Liver (tissue), 9 donors: ENCODE measurements around the gene KANK2. TPM values are rescaled to one million over a fixed set of nuclear protein-coding genes. Genes with fewer than 3 reads are reported as not detected.

ENCODE experiments used
- DNase-seq: peaks from one replicate; pipeline ENCODE4 v3.0.0-alpha.2; 2017; ENCODE audit warnings: low spot score
- H3K27ac ChIP-seq, 2 donors: one replicate each; pipeline ENCODE4 v1.7.0; 2013; ENCODE audit warnings: inconsistent platforms in 2 of 2, low read length in 2 of 2, control low read depth in 1 of 2, low read depth in 1 of 2, mild to moderate bottlenecking in 1 of 2
- H3K27me3 ChIP-seq, 4 donors: one replicate each; pipeline versions ENCODE4 v1.6.1 to v1.7.0; 2013; ENCODE audit warnings: low read length in 3 of 4, inconsistent platforms in 1 of 4, mild to moderate bottlenecking in 1 of 4, moderate library complexity in 1 of 4; ENCODE audit not compliant: control insufficient read depth in 4 of 4, insufficient read depth in 4 of 4
- H3K36me3 ChIP-seq, 4 donors: one replicate each; pipeline versions ENCODE4 v1.6.1 to v1.7.0; 2013; ENCODE audit warnings: low read length in 3 of 4, mild to moderate bottlenecking in 3 of 4, low read depth in 1 of 4, moderate library complexity in 1 of 4; ENCODE audit not compliant: control insufficient read depth in 4 of 4, insufficient read depth in 3 of 4
- H3K4me1 ChIP-seq, 4 donors: one replicate each; pipeline versions ENCODE4 v1.6.1 to v1.7.0; 2013; ENCODE audit warnings: low read length in 3 of 4, mild to moderate bottlenecking in 3 of 4, moderate library complexity in 1 of 4; ENCODE audit not compliant: control insufficient read depth in 4 of 4, insufficient read depth in 4 of 4
- H3K4me3 ChIP-seq, 3 donors: one replicate each; pipeline versions ENCODE4 v1.6.1 to v1.7.0; 2013; ENCODE audit warnings: low read length in 3 of 3, control low read depth in 1 of 3, low read depth in 1 of 3, mild to moderate bottlenecking in 1 of 3
- H3K9ac ChIP-seq, 2 donors: one replicate each; pipeline ENCODE4 v1.7.0; 2013; ENCODE audit warnings: low read length in 2 of 2, mild to moderate bottlenecking in 2 of 2, moderate library complexity in 2 of 2, control low read depth in 1 of 2, low read depth in 1 of 2
- H3K9me3 ChIP-seq, 4 donors: one replicate each; pipeline versions ENCODE4 v1.6.1 to v1.7.0; 2013; ENCODE audit warnings: low read length in 3 of 4; ENCODE audit not compliant: control insufficient read depth in 4 of 4
- EGR1 ChIP-seq, 2 donors: IDR thresholded peaks; 2 replicates each; pipeline ENCODE4 v1.6.1; 2016 to 2018; ENCODE audit warnings: antibody characterized with exemption in 2 of 2, low read depth in 2 of 2
- FOXA1 ChIP-seq: IDR thresholded peaks from 2 replicates; pipeline ENCODE4 v1.6.1; 2016; ENCODE audit warnings: antibody characterized with exemption
- FOXA2 ChIP-seq: IDR thresholded peaks from 2 replicates; pipeline ENCODE4 v1.6.1; 2016; ENCODE audit warnings: antibody characterized with exemption
- GABPA ChIP-seq, 2 donors: IDR thresholded peaks in 1 of 2; conservative IDR thresholded peaks in 1 of 2; 2 replicates each; pipeline ENCODE4 v1.6.1; 2016; ENCODE audit warnings: antibody characterized with exemption in 2 of 2, mild to moderate bottlenecking in 1 of 2, moderate library complexity in 1 of 2
- HNF4A ChIP-seq, 2 donors: conservative IDR thresholded peaks; 2 replicates each; pipeline ENCODE4 v1.6.1; 2016; ENCODE audit warnings: antibody characterized with exemption in 2 of 2, mild to moderate bottlenecking in 2 of 2
- HNF4G ChIP-seq: IDR thresholded peaks from 2 replicates; pipeline ENCODE4 v1.6.1; 2016; ENCODE audit warnings: antibody characterized with exemption
- JUND ChIP-seq, 2 donors: IDR thresholded peaks; 2 replicates each; pipeline ENCODE4 v1.6.1; 2016; ENCODE audit warnings: antibody characterized with exemption in 2 of 2
- NR2F2 ChIP-seq: IDR thresholded peaks from 2 replicates; pipeline ENCODE4 v1.6.1; 2016; ENCODE audit warnings: antibody characterized with exemption
- RAD21 ChIP-seq, 2 donors: IDR thresholded peaks; 2 replicates each; pipeline ENCODE4 v1.6.1; 2016; ENCODE audit warnings: antibody characterized with exemption in 2 of 2, mild to moderate bottlenecking in 2 of 2
- RXRA ChIP-seq, 2 donors: IDR thresholded peaks; 2 replicates each; pipeline ENCODE4 v1.6.1; 2017 to 2018; ENCODE audit warnings: antibody characterized with exemption in 2 of 2, mild to moderate bottlenecking in 1 of 2
- SP1 ChIP-seq: IDR thresholded peaks from 2 replicates; pipeline ENCODE4 v1.6.1; 2018; ENCODE audit warnings: antibody characterized with exemption, mild to moderate bottlenecking
- TAF1 ChIP-seq: conservative IDR thresholded peaks from 2 replicates; pipeline ENCODE4 v1.6.1; 2016; ENCODE audit warnings: antibody characterized with exemption, mild to moderate bottlenecking
- YY1 ChIP-seq: IDR thresholded peaks from 2 replicates; pipeline ENCODE4 v1.6.1; 2016; ENCODE audit warnings: antibody characterized with exemption, mild to moderate bottlenecking
- WGBS: extraction: QIAGEN DNeasy Blood & Tissue Kit; methylation state at CpG from one replicate; pipeline ENCODE4 v1.1.7; 2013; 5-methylcytosine and 5-hydroxymethylcytosine counted together
- polyA plus RNA-seq, 2 donors: library from polyadenylated mRNA; stranded (reverse) in 1 of 2; unstranded in 1 of 2; fragments of 200-250 nt in 1 of 2; fragments of >200 nt in 1 of 2; fragmentation: Nextera tagmentation in 1 of 2; extraction: Ambion mirVana in 1 of 2; gene quantifications; one replicate each; pipeline versions ENCODE4 v1.2.1 to v1.2.3, GENCODE V29; 2013 to 2015
- total RNA-seq, 2 donors: library from RNA; depleted of rRNA; stranded (reverse); fragments of >200 nt; gene quantifications; one replicate each; pipeline ENCODE4 v1.2.3, GENCODE V29; 2014
- TF ChIP-seq, protein P1 (sequence below): IDR thresholded peaks from 2 replicates; pipeline ENCODE4 v1.6.1; 2016; ENCODE audit warnings: antibody characterized with exemption
- TF ChIP-seq, protein P2 (sequence below): fragments of 150-350 bp; IDR thresholded peaks from 2 replicates; pipeline ENCODE4 v1.5.1; 2017; ENCODE audit warnings: improper control_type of control experiment, low read depth, low read length; ENCODE audit not compliant: missing input control
- TF ChIP-seq, protein P3 (sequence below): IDR thresholded peaks from 2 replicates; pipeline ENCODE4 v1.6.1; 2016; ENCODE audit warnings: antibody characterized with exemption
- TF ChIP-seq, protein P4 (sequence below): IDR thresholded peaks from 2 replicates; pipeline ENCODE4 v1.6.1; 2016; ENCODE audit warnings: antibody characterized with exemption
- TF ChIP-seq, protein P5 (sequence below): IDR thresholded peaks from 2 replicates; pipeline ENCODE4 v1.6.1; 2016; ENCODE audit warnings: antibody characterized with exemption, mild to moderate bottlenecking
- donor health status: healthy.
- donor health status: healthy.
- donor health status: healthy.
- donor health status: healthy.
- donor health status: healthy.

Gene KANK2
- total and polyA plus RNA-seq, 4 donors = 15.0 to 67.8 (median 40.6) TPM

DNA sequence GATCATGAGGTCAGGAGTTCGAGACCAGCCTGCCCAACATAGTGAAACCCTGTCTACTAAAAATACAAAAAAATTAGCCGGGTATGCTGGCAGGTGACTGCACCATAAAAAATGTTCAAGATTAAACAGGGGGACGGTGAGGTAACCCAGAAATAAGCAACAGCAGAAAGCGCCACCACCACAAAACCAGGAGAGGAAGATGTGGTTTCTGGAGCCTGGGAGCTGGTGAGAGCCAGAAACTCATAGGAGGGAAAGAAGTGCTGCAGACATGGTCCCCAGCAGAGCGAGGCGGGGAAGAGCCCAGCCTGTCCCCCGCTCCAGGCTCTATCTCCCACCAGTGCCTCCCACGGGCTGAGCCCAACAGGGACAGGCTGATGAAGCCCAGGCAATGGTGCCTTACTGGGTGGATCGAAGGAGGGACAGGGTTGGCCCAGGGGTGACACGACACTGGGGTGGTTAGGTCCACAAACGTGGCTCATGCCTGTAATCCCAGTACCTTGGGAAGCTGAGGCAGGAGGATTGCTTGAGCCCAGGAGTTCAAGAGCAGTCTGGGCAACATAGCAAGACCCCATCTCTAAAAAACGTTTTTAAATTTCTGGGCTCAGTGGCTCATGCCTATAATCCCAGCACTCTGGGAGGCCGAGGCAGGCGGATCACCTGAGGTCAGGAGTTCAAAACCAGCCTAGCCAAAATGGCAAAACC lies 60.8 kb downstream of the KANK2 start (continued):
- TF ChIP-seq, protein P1, sequence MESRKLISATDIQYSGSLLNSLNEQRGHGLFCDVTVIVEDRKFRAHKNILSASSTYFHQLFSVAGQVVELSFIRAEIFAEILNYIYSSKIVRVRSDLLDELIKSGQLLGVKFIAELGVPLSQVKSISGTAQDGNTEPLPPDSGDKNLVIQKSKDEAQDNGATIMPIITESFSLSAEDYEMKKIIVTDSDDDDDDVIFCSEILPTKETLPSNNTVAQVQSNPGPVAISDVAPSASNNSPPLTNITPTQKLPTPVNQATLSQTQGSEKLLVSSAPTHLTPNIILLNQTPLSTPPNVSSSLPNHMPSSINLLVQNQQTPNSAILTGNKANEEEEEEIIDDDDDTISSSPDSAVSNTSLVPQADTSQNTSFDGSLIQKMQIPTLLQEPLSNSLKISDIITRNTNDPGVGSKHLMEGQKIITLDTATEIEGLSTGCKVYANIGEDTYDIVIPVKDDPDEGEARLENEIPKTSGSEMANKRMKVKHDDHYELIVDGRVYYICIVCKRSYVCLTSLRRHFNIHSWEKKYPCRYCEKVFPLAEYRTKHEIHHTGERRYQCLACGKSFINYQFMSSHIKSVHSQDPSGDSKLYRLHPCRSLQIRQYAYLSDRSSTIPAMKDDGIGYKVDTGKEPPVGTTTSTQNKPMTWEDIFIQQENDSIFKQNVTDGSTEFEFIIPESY = no peak
- TF ChIP-seq RXRA (IDR thresholded peaks at IDR 0.05) (no peak), HNF4G (no peak), SP1 (no peak)
- TF ChIP-seq, protein P2, sequence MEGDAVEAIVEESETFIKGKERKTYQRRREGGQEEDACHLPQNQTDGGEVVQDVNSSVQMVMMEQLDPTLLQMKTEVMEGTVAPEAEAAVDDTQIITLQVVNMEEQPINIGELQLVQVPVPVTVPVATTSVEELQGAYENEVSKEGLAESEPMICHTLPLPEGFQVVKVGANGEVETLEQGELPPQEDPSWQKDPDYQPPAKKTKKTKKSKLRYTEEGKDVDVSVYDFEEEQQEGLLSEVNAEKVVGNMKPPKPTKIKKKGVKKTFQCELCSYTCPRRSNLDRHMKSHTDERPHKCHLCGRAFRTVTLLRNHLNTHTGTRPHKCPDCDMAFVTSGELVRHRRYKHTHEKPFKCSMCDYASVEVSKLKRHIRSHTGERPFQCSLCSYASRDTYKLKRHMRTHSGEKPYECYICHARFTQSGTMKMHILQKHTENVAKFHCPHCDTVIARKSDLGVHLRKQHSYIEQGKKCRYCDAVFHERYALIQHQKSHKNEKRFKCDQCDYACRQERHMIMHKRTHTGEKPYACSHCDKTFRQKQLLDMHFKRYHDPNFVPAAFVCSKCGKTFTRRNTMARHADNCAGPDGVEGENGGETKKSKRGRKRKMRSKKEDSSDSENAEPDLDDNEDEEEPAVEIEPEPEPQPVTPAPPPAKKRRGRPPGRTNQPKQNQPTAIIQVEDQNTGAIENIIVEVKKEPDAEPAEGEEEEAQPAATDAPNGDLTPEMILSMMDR = no peak

DNA sequence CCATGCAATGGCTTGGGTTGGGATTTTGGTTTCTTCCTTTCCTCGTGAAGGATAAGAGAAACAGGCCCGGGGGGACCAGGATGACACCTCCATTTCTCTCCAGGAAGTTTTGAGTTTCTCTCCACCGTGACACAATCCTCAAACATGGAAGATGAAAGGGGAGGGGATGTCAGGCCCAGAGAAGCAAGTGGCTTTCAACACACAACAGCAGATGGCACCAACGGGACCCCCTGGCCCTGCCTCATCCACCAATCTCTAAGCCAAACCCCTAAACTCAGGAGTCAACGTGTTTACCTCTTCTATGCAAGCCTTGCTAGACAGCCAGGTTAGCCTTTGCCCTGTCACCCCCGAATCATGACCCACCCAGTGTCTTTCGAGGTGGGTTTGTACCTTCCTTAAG lies 65.9 kb downstream of the KANK2 start:
- Histone ChIP-seq H3K9ac (no peak overlapping the region), H3K27ac (peak overlapping the region in 1 of 2 donors; percentile 1), H3K4me3 (no peak overlapping the region), H3K36me3 (peaks cover 15 to 55% (median 44%) of the 10 kb centered on the region in 4 donors), H3K27me3 (no peaks in the 10 kb centered on the region), H3K9me3 (no peaks in the 10 kb centered on the region), H3K4me1 (peaks cover 0 to 31% (median 18%) of the 10 kb centered on the region in 4 donors)
- WGBS = 82% methylated on average over 7 of the region's 7 CpGs
- DNase-seq = no peak
- TF ChIP-seq FOXA1 (no peak), YY1 (no peak)

DNA sequence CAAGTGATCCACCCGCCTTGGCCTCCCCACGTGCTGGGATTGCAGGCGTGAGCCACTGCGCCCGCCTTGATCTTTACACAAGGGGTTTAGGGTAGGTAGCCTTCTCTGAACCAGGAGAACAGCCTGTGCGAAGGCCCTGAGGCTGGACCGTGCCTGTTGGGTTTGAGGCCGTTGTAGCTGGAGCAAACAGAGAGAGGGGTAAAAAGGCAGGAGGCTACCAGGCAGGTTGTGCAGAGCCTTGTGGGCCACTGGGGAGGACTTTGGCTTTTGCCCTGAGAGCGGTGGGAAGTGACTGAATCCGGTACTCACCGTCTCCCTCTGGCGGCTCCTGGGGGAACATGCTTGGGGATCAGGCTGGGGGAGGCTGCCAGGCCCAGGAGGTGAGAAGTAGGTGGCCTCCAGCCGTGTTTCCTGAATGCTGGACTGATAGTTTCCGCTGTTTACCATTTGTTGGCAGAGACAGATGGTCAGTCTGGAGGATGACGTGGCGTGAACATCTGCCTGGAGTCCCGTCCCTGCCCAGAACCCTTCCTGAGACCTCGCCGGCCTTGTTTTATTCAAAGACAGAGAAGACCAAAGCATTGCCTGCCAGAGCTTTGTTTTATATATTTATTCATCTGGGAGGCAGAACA lies 66.4 kb downstream of the KANK2 start:
- Histone ChIP-seq H3K36me3 (peaks cover 15 to 60% (median 48%) of the 10 kb centered on the region in 4 donors), H3K4me1 (peaks cover 0 to 34% (median 20%) of the 10 kb centered on the region in 4 donors), H3K9ac (no peak overlapping the region), H3K27ac (peak overlapping the region; percentile 1 to 46), H3K4me3 (no peak overlapping the region), H3K9me3 (no peaks in the 10 kb centered on the region), H3K27me3 (no peaks in the 10 kb centered on the region)
- 44% methylated on average over 19 of the region's 19 CpGs for WGBS
- DNase-seq = peak; percentile 84
- TF ChIP-seq HNF4G (peak; percentile 77), FOXA1 (peak; percentile 21), HNF4A (conservative IDR thresholded peaks at IDR 0.05) (peak; percentile 92 to 93), JUND (IDR thresholded peaks at IDR 0.05) (peak in 1 of 2 donors; percentile 14), FOXA2 (no peak), RAD21 (IDR thresholded peaks at IDR 0.05) (peak; percentile 80 to 87), NR2F2 (peak; percentile 73), SP1 (peak; percentile 86), GABPA (IDR thresholded peaks at IDR 0.05 in 1 of 2, conservative IDR thresholded peaks at IDR 0.05 in 1 of 2) (peak in 1 of 2 donors; percentile 45), EGR1 (IDR thresholded peaks at IDR 0.05; ENCODE audit: low read depth in 2 of 2) (no peak), TAF1 (no peak), YY1 (no peak)
- TF ChIP-seq, protein P3, sequence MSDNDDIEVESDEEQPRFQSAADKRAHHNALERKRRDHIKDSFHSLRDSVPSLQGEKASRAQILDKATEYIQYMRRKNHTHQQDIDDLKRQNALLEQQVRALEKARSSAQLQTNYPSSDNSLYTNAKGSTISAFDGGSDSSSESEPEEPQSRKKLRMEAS = no peak
- TF ChIP-seq, protein P4, sequence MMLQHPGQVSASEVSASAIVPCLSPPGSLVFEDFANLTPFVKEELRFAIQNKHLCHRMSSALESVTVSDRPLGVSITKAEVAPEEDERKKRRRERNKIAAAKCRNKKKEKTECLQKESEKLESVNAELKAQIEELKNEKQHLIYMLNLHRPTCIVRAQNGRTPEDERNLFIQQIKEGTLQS = no peak
- TF ChIP-seq, protein P5, sequence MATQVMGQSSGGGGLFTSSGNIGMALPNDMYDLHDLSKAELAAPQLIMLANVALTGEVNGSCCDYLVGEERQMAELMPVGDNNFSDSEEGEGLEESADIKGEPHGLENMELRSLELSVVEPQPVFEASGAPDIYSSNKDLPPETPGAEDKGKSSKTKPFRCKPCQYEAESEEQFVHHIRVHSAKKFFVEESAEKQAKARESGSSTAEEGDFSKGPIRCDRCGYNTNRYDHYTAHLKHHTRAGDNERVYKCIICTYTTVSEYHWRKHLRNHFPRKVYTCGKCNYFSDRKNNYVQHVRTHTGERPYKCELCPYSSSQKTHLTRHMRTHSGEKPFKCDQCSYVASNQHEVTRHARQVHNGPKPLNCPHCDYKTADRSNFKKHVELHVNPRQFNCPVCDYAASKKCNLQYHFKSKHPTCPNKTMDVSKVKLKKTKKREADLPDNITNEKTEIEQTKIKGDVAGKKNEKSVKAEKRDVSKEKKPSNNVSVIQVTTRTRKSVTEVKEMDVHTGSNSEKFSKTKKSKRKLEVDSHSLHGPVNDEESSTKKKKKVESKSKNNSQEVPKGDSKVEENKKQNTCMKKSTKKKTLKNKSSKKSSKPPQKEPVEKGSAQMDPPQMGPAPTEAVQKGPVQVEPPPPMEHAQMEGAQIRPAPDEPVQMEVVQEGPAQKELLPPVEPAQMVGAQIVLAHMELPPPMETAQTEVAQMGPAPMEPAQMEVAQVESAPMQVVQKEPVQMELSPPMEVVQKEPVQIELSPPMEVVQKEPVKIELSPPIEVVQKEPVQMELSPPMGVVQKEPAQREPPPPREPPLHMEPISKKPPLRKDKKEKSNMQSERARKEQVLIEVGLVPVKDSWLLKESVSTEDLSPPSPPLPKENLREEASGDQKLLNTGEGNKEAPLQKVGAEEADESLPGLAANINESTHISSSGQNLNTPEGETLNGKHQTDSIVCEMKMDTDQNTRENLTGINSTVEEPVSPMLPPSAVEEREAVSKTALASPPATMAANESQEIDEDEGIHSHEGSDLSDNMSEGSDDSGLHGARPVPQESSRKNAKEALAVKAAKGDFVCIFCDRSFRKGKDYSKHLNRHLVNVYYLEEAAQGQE = no peak
- TF ChIP-seq, protein P1 = no peak
